IMR-90 (cell line): Measurements from ENCODE around the gene LRSAM1. TPM values are rescaled to one million over a fixed set of nuclear protein-coding genes. Genes with fewer than 3 reads are reported as not detected.

ENCODE experiments used
- ATAC-seq: fragments of 200-7000 bp; cut with Tn5 transposase; 2 replicates; pipeline ENCODE4 v1.9.1; 2020; ENCODE audit warnings: low read depth, mild to moderate bottlenecking, moderate library complexity
- BruUV-seq: library from RNA; stranded (reverse); fragments of 400-500 nt; replicated peaks from 2 replicates; lab custom pipeline; 2021; lab: Mats Ljungman, UMichigan
- CTCF ChIA-PET: fragments of 300-600 bp; formaldehyde crosslinking; extraction: SDS; loops from one replicate; lab custom pipeline; 2021; ENCODE audit warnings: antibody characterized with exemption; lab: Yijun Ruan, JAX
- POLR2A ChIA-PET: fragments of 300-600 bp; sonication (Branson Sonifier 250); formaldehyde crosslinking; loops from one replicate; lab custom pipeline; 2022; ENCODE audit warnings: antibody characterized with exemption; ENCODE audit not compliant: unreplicated experiment; lab: Charles Lee
- DNase-seq: peaks from one replicate; pipeline ENCODE4 v3.0.0; 2013
- H2AFZ ChIP-seq: replicated peaks from 2 replicates; pipeline ENCODE3; 2013; ENCODE audit warnings: low read length, mild to moderate bottlenecking; ENCODE audit not compliant: poor library complexity
- H2AK5ac ChIP-seq: 2 replicates; pipeline ENCODE4 v1.6.1; 2013; ENCODE audit warnings: low read depth, low read length, inconsistent platforms
- H2AK9ac ChIP-seq: replicated peaks from 2 replicates; pipeline ENCODE3; 2013; ENCODE audit warnings: mild to moderate bottlenecking, low read depth, low read length, moderate library complexity; ENCODE audit not compliant: poor library complexity
- H2BK120ac ChIP-seq: 2 replicates; pipeline ENCODE4 v1.6.1; 2013; ENCODE audit warnings: low read depth, low read length, inconsistent platforms
- H2BK15ac ChIP-seq: 3 replicates; pipeline ENCODE4 v1.6.1; 2013; ENCODE audit warnings: low read depth, low read length, inconsistent platforms
- H2BK20ac ChIP-seq: 2 replicates; pipeline ENCODE4 v1.6.1; 2013; ENCODE audit warnings: low read depth, mild to moderate bottlenecking, inconsistent platforms, low read length, moderate library complexity
- H2BK5ac ChIP-seq: 2 replicates; pipeline ENCODE4 v1.6.1; 2013; ENCODE audit warnings: mild to moderate bottlenecking, low read depth, low read length, inconsistent platforms; ENCODE audit not compliant: poor library complexity, severe bottlenecking
- H3K14ac ChIP-seq: replicated peaks from 2 replicates; pipeline ENCODE4 v1.6.1; 2013; ENCODE audit warnings: low read depth, low read length, inconsistent platforms
- H3K18ac ChIP-seq: 2 replicates; pipeline ENCODE4 v1.6.1; 2013; ENCODE audit warnings: low read depth, low read length, control low read depth
- H3K23ac ChIP-seq: 2 replicates; pipeline ENCODE4 v1.6.1; 2013; ENCODE audit warnings: low read depth, low read length, inconsistent platforms
- H3K27ac ChIP-seq: 2 replicates; pipeline ENCODE4 v1.5.1; 2013; ENCODE audit warnings: mild to moderate bottlenecking, control low read depth, low read length; ENCODE audit not compliant: insufficient read depth
- H3K27me3 ChIP-seq: 2 replicates; pipeline ENCODE4 v1.6.1; 2013; ENCODE audit warnings: low read length; ENCODE audit not compliant: control insufficient read depth, insufficient read depth
- H3K36me3 ChIP-seq: 2 replicates; pipeline ENCODE4 v1.6.1; 2013; ENCODE audit warnings: low read length, mixed read lengths; ENCODE audit not compliant: control insufficient read depth, insufficient read depth
- H3K4ac ChIP-seq: 2 replicates; pipeline ENCODE4 v1.6.1; 2013; ENCODE audit warnings: low read depth, low read length, inconsistent platforms
- H3K4me1 ChIP-seq: 2 replicates; pipeline ENCODE4 v1.6.1; 2013; ENCODE audit warnings: low read length, mixed read lengths; ENCODE audit not compliant: control insufficient read depth, insufficient read depth
- H3K4me2 ChIP-seq: 2 replicates; pipeline ENCODE4 v1.6.1; 2013; ENCODE audit warnings: low read depth, mild to moderate bottlenecking, control low read depth, low read length, moderate library complexity
- H3K4me3 ChIP-seq: 2 replicates; pipeline ENCODE4 v1.5.1; 2013; ENCODE audit warnings: low read depth, mild to moderate bottlenecking, control low read depth, low read length, moderate library complexity; ENCODE audit not compliant: insufficient read depth
- H3K56ac ChIP-seq: 2 replicates; pipeline ENCODE4 v1.6.1; 2013; ENCODE audit warnings: low read length, inconsistent platforms; ENCODE audit not compliant: insufficient read depth; ENCODE audit errors: extremely low read depth
- H3K79me1 ChIP-seq, 2 experiments: 2 replicates each; pipeline ENCODE4 v1.6.1; 2013; ENCODE audit warnings: low read length in 2 of 2, inconsistent platforms in 1 of 2, low read depth in 1 of 2
- H3K9ac ChIP-seq: 2 replicates; pipeline ENCODE4 v1.6.1; 2013; ENCODE audit warnings: low read depth, low read length, control low read depth
- H3K9me1 ChIP-seq: 2 replicates; pipeline ENCODE4 v1.6.1; 2013; ENCODE audit warnings: low read length, inconsistent platforms; ENCODE audit not compliant: insufficient read depth
- H3K9me3 ChIP-seq: 2 replicates; pipeline ENCODE4 v1.6.1; 2013; ENCODE audit warnings: low read length; ENCODE audit not compliant: control insufficient read depth, insufficient read depth
- H4K20me1 ChIP-seq: 2 replicates; pipeline ENCODE4 v1.6.1; 2013; ENCODE audit warnings: low read length, inconsistent platforms; ENCODE audit not compliant: insufficient read depth
- H4K5ac ChIP-seq: 2 replicates; pipeline ENCODE4 v1.6.1; 2013; ENCODE audit warnings: mild to moderate bottlenecking, low read depth, low read length, control low read depth
- H4K8ac ChIP-seq, 2 experiments: 2 replicates each; pipeline ENCODE4 v1.6.1; 2013; ENCODE audit warnings: low read depth in 2 of 2, low read length in 2 of 2, control low read depth in 1 of 2, inconsistent platforms in 1 of 2
- H4K91ac ChIP-seq: 2 replicates; pipeline ENCODE4 v1.6.1; 2013; ENCODE audit warnings: low read depth, low read length, inconsistent platforms; ENCODE audit not compliant: insufficient read depth
- NFE2L2 ChIP-seq: fragments of 150-350 bp; IDR thresholded peaks from 2 replicates; pipeline ENCODE4 v1.6.1; 2016; ENCODE audit warnings: low read depth, mild to moderate bottlenecking, low read length
- RCOR1 ChIP-seq: IDR thresholded peaks from 2 replicates; pipeline ENCODE4 v1.6.1; 2012; ENCODE audit warnings: mild to moderate bottlenecking, low read length, improper control_type of control experiment; ENCODE audit not compliant: insufficient replicate concordance
- WGBS, 2 experiments: methylation state at CpG; one replicate each; pipeline versions ENCODE4 v1.1.5 to v1.1.7; 2013; ENCODE audit warnings: missing lambda C conversion rate in 2 of 2; ENCODE audit not compliant: insufficient read length in 1 of 2; ENCODE audit errors: extremely low coverage in 2 of 2; 5-methylcytosine and 5-hydroxymethylcytosine counted together
- dilution Hi-C: fragments of 300-500 bp; cut with HindIII; formaldehyde crosslinking; loops from one replicate; pipeline ENCODE4 v1.14.3; 2018; ENCODE audit warnings: low sequenced_read_pairs; ENCODE audit not compliant: unreplicated experiment
- in situ Hi-C: fragments of 300-500 bp; cut with MboI; formaldehyde crosslinking; loops from 3 replicates; pipeline ENCODE4 v1.14.3; 2019; ENCODE audit warnings: low sequenced_read_pairs, inconsistent platforms, mixed read lengths
- intact Hi-C: fragments of 100-400 bp; cut with micrococcal nuclease; formaldehyde crosslinking; loops from 2 replicates; pipeline ENCODE4 v1.10.0; 2022
- microRNA-seq, 2 experiments: library from miRNA; stranded (forward) in 1 of 2; unstranded in 1 of 2; fragments of 10-50 nt in 1 of 2; fragments of <30 nt in 1 of 2; gene quantifications in 1 of 2; microRNA quantifications in 1 of 2; one replicate each; pipeline versions ENCODE3 to v1.1.0; 2013 to 2020; ENCODE audit not compliant: insufficient read depth in 1 of 2, insufficient read length in 1 of 2, unreplicated experiment in 1 of 2
- polyA plus RNA-seq, 3 experiments: library from polyadenylated mRNA; depleted of rRNA; stranded (reverse); fragments of >200 nt; gene quantifications; 2 replicates each; pipeline ENCODE4 v1.2.3, GENCODE V29; 2012; ENCODE audit warnings: low replicate concordance in 1 of 3
- small RNA-seq, 5 experiments: library from RNA; depleted of rRNA; stranded (forward); fragments of <200 nt; gene quantifications; one replicate each; pipeline ENCODE3, GENCODE V24; 2012
- total RNA-seq: library from RNA; depleted of rRNA; stranded (reverse); fragments of >200 nt; gene quantifications from 2 replicates; pipeline ENCODE4 v1.2.3, GENCODE V29; 2012; rRNA removed
- TF ChIP-seq, protein P1 (sequence below): fragments of 150-350 bp; IDR thresholded peaks from 2 replicates; pipeline ENCODE4 v1.6.1; 2016; ENCODE audit warnings: low read depth, mild to moderate bottlenecking, low read length, moderate library complexity, borderline replicate concordance

Gene LRSAM1
- total and polyA plus RNA-seq, 2 of the 4 experiments (the other 2 are of a cell fraction) = 3.0 to 9.3 TPM

- Histone ChIP-seq H3K27ac (peak overlapping the region; percentile 23), H4K8ac (peak overlapping the region in 1 of 2 experiments; percentile 22; a peak in 1 of 4 replicates), H2AK9ac (no peak overlapping the region), H2AK5ac (no peak overlapping the region), H4K5ac (no peak overlapping the region), H3K9ac (no peak overlapping the region), H4K20me1 (peaks cover 92% of the 10 kb centered on the region), H4K91ac (no peak overlapping the region), H3K4me2 (no peak overlapping the region), H2BK120ac (no peak overlapping the region), H3K56ac (no peak overlapping the region), H2BK20ac (no peak overlapping the region), H2BK5ac (no peak overlapping the region), H3K79me1 (peaks cover 0 to 70% of the 10 kb centered on the region in 2 experiments; a peak in 2 of 4 replicates), H3K36me3 (peaks cover 41% of the 10 kb centered on the region), H3K4me1 (peaks cover 48% of the 10 kb centered on the region), H3K4me3 (no peak overlapping the region), H3K23ac (no peak overlapping the region), H2BK15ac (no peak overlapping the region), H2AFZ (no peak overlapping the region), H3K18ac (no peak overlapping the region), H3K14ac (no peak overlapping the region), H3K27me3 (no peaks in the 10 kb centered on the region), H3K4ac (no peak overlapping the region), H3K9me3 (no peaks in the 10 kb centered on the region), H3K9me1 (peaks cover 67% of the 10 kb centered on the region)
- DNase-seq (no peak), ATAC-seq (no peak)
- 70% methylated on average over 7 of the region's 14 CpGs; no CpG with 5 or more reads in 1 of the 2 experiments for WGBS, 2 experiments
- intact Hi-C loops (no loop called here), in situ Hi-C loops (no loop called here), dilution Hi-C loops (no loop called here)
- TF ChIP-seq, protein P1, sequence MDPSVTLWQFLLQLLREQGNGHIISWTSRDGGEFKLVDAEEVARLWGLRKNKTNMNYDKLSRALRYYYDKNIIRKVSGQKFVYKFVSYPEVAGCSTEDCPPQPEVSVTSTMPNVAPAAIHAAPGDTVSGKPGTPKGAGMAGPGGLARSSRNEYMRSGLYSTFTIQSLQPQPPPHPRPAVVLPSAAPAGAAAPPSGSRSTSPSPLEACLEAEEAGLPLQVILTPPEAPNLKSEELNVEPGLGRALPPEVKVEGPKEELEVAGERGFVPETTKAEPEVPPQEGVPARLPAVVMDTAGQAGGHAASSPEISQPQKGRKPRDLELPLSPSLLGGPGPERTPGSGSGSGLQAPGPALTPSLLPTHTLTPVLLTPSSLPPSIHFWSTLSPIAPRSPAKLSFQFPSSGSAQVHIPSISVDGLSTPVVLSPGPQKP = no peak
- no peak for TF ChIP-seq RCOR1
- TF ChIP-seq NFE2L2 = no peak
- ChIA-PET CTCF (no interaction called here), POLR2A (no interaction called here)
- no TSS peak for BruUV-seq
Measured at GRCh38 chr9:127550751-127551150, 99.4 kb downstream of the LRSAM1 start.

Small RNA genes lying within 50 kb of the gene (microRNA-seq; reads per million reads assigned to microRNA genes)
- gene RF00019 (ENCODE audit: insufficient read depth, insufficient read length) (not detected), gene SNORA65 (ENCODE audit: insufficient read depth, insufficient read length) (25.8 reads per million, percentile 61 among the genes with 10 or more reads in this experiment)

Small RNA genes lying within 50 kb of the gene (small RNA-seq; reads per million reads assigned to genes)
- gene RF00019 (0 reads per million in 5 experiments), gene SNORA65 (19.5 to 383 (median 73.6) reads per million in 5 experiments)

Other genes with a start within 250 kb of the LRSAM1 start
- 3.9 and 5.0 TPM in 2 replicates for gene GARNL3, start 186.7 kb upstream of the LRSAM1 start, total RNA-seq
- 1.9 and 2.2 TPM in 2 replicates for gene GARNL3, start 186.7 kb upstream of the LRSAM1 start, polyA plus RNA-seq (2012; rRNA removed)
- gene SLC2A8, start 54.3 kb upstream of the LRSAM1 start, total RNA-seq = 6.4 and 9.0 TPM in 2 replicates
- gene SLC2A8, start 54.3 kb upstream of the LRSAM1 start, polyA plus RNA-seq (2012; rRNA removed) = 12.0 and 13.2 TPM in 2 replicates
- gene ZNF79, start 27.1 kb upstream of the LRSAM1 start, total RNA-seq = 13.9 and 15.4 TPM in 2 replicates
- gene ZNF79, start 27.1 kb upstream of the LRSAM1 start, polyA plus RNA-seq (2012; rRNA removed) = 5.3 and 5.6 TPM in 2 replicates
- gene RPL12, start 104 bp upstream of the LRSAM1 start, total RNA-seq = 1,864 and 2,290 TPM in 2 replicates
- gene RPL12, start 104 bp upstream of the LRSAM1 start, polyA plus RNA-seq (2012; rRNA removed) = 2,087 and 2,379 TPM in 2 replicates
- gene STXBP1, start 160.8 kb downstream of the LRSAM1 start, total RNA-seq = 15.8 and 18.9 TPM in 2 replicates
- gene STXBP1, start 160.8 kb downstream of the LRSAM1 start, polyA plus RNA-seq (2012; rRNA removed) = 21.7 and 22.6 TPM in 2 replicates